Stomach (tissue), 4 donors: Measurements from ENCODE around the gene ERMARD.

Experiments
- CTCF ChIP-seq, 7 experiments: fragments of 450-650 bp in 4 of 7; fragments of 200-600 bp in 3 of 7; sonication (generic) in 3 of 7; IDR thresholded peaks; one replicate each; pipeline ENCODE4 v1.5.1; 2016 to 2019; ENCODE audit warnings: antibody characterized with exemption in 7 of 7, control low read depth in 2 of 7, mild to moderate bottlenecking in 1 of 7
- POLR2AphosphoS5 ChIP-seq, 3 donors: sonication (generic); formaldehyde crosslinking; IDR thresholded peaks; one replicate each; pipeline ENCODE4 v1.6.1; 2016; ENCODE audit warnings: antibody characterized with exemption in 3 of 3

DNA sequence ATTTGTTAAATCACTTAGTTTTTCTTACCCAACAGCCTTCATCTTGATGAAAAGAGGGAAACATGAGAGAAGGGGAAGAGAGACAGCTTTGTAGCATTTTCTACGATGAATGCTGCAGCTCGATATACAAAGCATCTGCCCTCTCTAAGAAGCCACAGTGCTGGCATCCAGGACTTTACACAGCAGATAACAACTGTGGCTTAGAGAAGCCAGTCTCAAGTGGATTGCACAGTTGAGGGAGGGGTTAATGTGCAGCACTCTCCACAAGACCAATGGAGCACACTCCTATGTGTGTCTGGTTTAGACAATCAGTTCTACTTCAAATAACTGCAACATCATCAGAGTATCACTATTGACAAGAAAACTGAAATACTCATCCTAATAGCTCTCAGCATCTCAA, 43.6 kb upstream of the ERMARD start:
- TF ChIP-seq CTCF (IDR thresholded peaks at IDR 0.05) (no peak), POLR2AphosphoS5 (IDR thresholded peaks at IDR 0.05) (no peak)
